Urinary bladder (tissue), 4 donors: ENCODE data around the gene FANCD2. TPM values are rescaled to one million over a fixed set of nuclear protein-coding genes. Genes with fewer than 3 reads are reported as not detected.
"Not testable (repeated sequence)": the region's sequence is repeated elsewhere in the genome, so short reads cannot be mapped to it uniquely, and the experiment has no call there.

Experiments
- DNase-seq: peaks from one replicate; pipeline ENCODE4 v3.0.0-alpha.2; 2015; ENCODE audit errors: extremely low spot score
- H3K27ac ChIP-seq: one replicate; pipeline ENCODE4 v1.5.1; 2013; ENCODE audit warnings: low read depth, mild to moderate bottlenecking, moderate library complexity
- H3K36me3 ChIP-seq: one replicate; pipeline ENCODE4 v1.6.1; 2013; ENCODE audit warnings: mild to moderate bottlenecking, moderate library complexity; ENCODE audit not compliant: insufficient read depth
- H3K4me1 ChIP-seq: one replicate; pipeline ENCODE4 v1.6.1; 2013; ENCODE audit warnings: mild to moderate bottlenecking, moderate library complexity; ENCODE audit not compliant: insufficient read depth
- H3K4me3 ChIP-seq: one replicate; pipeline ENCODE4 v1.5.1; 2013; ENCODE audit warnings: low read depth, low read length
- WGBS: extraction: QIAGEN DNeasy Blood & Tissue Kit; methylation state at CpG from one replicate; pipeline ENCODE4 v1.1.7; 2013; 5-methylcytosine and 5-hydroxymethylcytosine counted together
- polyA plus RNA-seq: library from polyadenylated mRNA; stranded (reverse); fragments of 200-250 nt; gene quantifications from one replicate; pipeline ENCODE4 v1.2.3, GENCODE V29; 2013
- total RNA-seq: library from RNA; depleted of rRNA; stranded (reverse); fragments of >200 nt; gene quantifications from one replicate; pipeline ENCODE4 v1.2.3, GENCODE V29; 2014
- donor health status: healthy with polysubstance abuse.
- donor health status: healthy.

The FANCD2 gene
- total and polyA plus RNA-seq, 2 donors, result 1.7 to 12.1 TPM

- WGBS, result 99% methylated on average over 3 of the region's 3 CpGs
- H3K36me3 ChIP-seq, result peaks cover 1% of the 10 kb centered on the region
- H3K27ac ChIP-seq, result no peak overlapping the region
- no peak overlapping the region for H3K4me3 ChIP-seq
- no peak for DNase-seq
- no peaks in the 10 kb centered on the region for H3K4me1 ChIP-seq
These were observed 67.4 kb downstream of the FANCD2 start for GRCh38 chr3:10093678-10094077.

- Histone ChIP-seq H3K4me1 (no peaks in the 10 kb centered on the region), H3K36me3 (no peaks in the 10 kb centered on the region), H3K27ac (no peak overlapping the region), H3K4me3 (no peak overlapping the region)
- no peak for DNase-seq
- WGBS, result 97% methylated on average over 5 of the region's 5 CpGs
These were observed 72.8 kb downstream of the FANCD2 start for GRCh38 chr3:10099041-10099440.

- H3K27ac ChIP-seq, result no peak overlapping the region
- no peak for DNase-seq
- no peaks in the 10 kb centered on the region for H3K36me3 ChIP-seq
- 89% methylated on average over 2 of the region's 2 CpGs for WGBS
- H3K4me3 ChIP-seq, result no peak overlapping the region
- H3K4me1 ChIP-seq, result no peaks in the 10 kb centered on the region
These were observed 80.7 kb downstream of the FANCD2 start for GRCh38 chr3:10106919-10107318.

- WGBS, result 74% methylated on average over 28 of the region's 28 CpGs
- H3K4me1 ChIP-seq, result no peaks in the 10 kb centered on the region
- H3K36me3 ChIP-seq, result no peaks in the 10 kb centered on the region
- no peak within 1 kb of the TSS for H3K4me3 ChIP-seq
- DNase-seq, result no peak
- no peak within 1 kb of the TSS for H3K27ac ChIP-seq
These were observed 81.9 kb downstream of the FANCD2 start, which contains the start of gene FANCD2OS for GRCh38 chr3:10108091-10108490. FANCD2OS (minus strand) TSS chr3:10108255; CDS start chr3:10104774, 3,481 bp downstream.

GRCh38 chr3:10115326-10116137, 89.3 kb downstream of the FANCD2 start, which contains the start of gene BRK1:
BRK1 (plus strand) TSS chr3:10115675; CDS start chr3:10115702, 27 bp downstream.
- no peaks in the 10 kb centered on the region for H3K36me3 ChIP-seq
- no peaks in the 10 kb centered on the region for H3K4me1 ChIP-seq
- H3K27ac ChIP-seq, result peak within 1 kb of the TSS; percentile 60
- peak within 1 kb of the TSS; percentile 87 for H3K4me3 ChIP-seq
- under 1% methylated on average over 54 of the region's 54 CpGs for WGBS
- DNase-seq, result peak; percentile 92

GRCh38 chr3:10116138-10116460, 89.9 kb downstream of the FANCD2 start:
- Histone ChIP-seq H3K36me3 (no peaks in the 10 kb centered on the region), H3K4me1 (no peaks in the 10 kb centered on the region), H3K4me3 (peak overlapping the region; percentile 87), H3K27ac (no peak overlapping the region)
- whole genome bisulfite sequencing, result under 1% methylated on average over 10 of the region's 10 CpGs
- no peak for DNase-seq

GRCh38 chr3:10116928-10117327, 90.7 kb downstream of the FANCD2 start:
- Histone ChIP-seq H3K4me3 (no peak overlapping the region), H3K4me1 (no peaks in the 10 kb centered on the region), H3K36me3 (no peaks in the 10 kb centered on the region), H3K27ac (no peak overlapping the region)
- WGBS, result 89% methylated on average over 4 of the region's 4 CpGs
- DNase-seq, result no peak

GRCh38 chr3:10119376-10119775, 93.1 kb downstream of the FANCD2 start:
- no peaks in the 10 kb centered on the region for H3K4me1 ChIP-seq
- 83% methylated on average over 4 of the region's 4 CpGs for WGBS

GRCh38 chr3:10121064-10121463, 94.8 kb downstream of the FANCD2 start:
- H3K4me1 ChIP-seq, result no peaks in the 10 kb centered on the region
- no peaks in the 10 kb centered on the region for H3K36me3 ChIP-seq
- H3K27ac ChIP-seq, result no peak overlapping the region
- DNase-seq, result no peak
- WGBS, result 93% methylated on average over 2 of the region's 2 CpGs
- no peak overlapping the region for H3K4me3 ChIP-seq

More at GRCh38 chr3:10119376-10119775, 93.1 kb downstream of the FANCD2 start:
- no peak for DNase-seq
- Histone ChIP-seq H3K36me3 (no peaks in the 10 kb centered on the region), H3K27ac (no peak overlapping the region), H3K4me3 (no peak overlapping the region)

GRCh38 chr3:10122724-10123123, 96.5 kb downstream of the FANCD2 start:
- H3K4me1 ChIP-seq, result no peaks in the 10 kb centered on the region
- WGBS, result 85% methylated on average over 4 of the region's 4 CpGs
- no peak for DNase-seq
- no peak overlapping the region for H3K4me3 ChIP-seq
- no peaks in the 10 kb centered on the region for H3K36me3 ChIP-seq
- H3K27ac ChIP-seq, result no peak overlapping the region

GRCh38 chr3:10135872-10136271, 109.6 kb downstream of the FANCD2 start:
- H3K36me3 ChIP-seq, H3K4me3 ChIP-seq, H3K4me1 ChIP-seq, H3K27ac ChIP-seq, DNase-seq: not testable (repeated sequence)
- 91% methylated on average over 9 of the region's 9 CpGs for WGBS

GRCh38 chr3:10136426-10137005, 110.3 kb downstream of the FANCD2 start:
- Histone ChIP-seq H3K27ac (no peak overlapping the region), H3K36me3 (no peaks in the 10 kb centered on the region), H3K4me3 (no peak overlapping the region), H3K4me1 (no peaks in the 10 kb centered on the region)
- WGBS, result 92% methylated on average over 25 of the region's 25 CpGs
- DNase-seq, result no peak

GRCh38 chr3:10137178-10137577, 110.9 kb downstream of the FANCD2 start:
- Histone ChIP-seq H3K36me3 (no peaks in the 10 kb centered on the region), H3K4me1 (no peaks in the 10 kb centered on the region), H3K27ac (no peak overlapping the region), H3K4me3 (no peak overlapping the region)
- WGBS, result 82% methylated on average over 4 of the region's 4 CpGs
- DNase-seq, result no peak

GRCh38 chr3:10140996-10141546, 114.8 kb downstream of the FANCD2 start:
- H3K4me3 ChIP-seq, result no peak overlapping the region
- no peaks in the 10 kb centered on the region for H3K36me3 ChIP-seq
- H3K4me1 ChIP-seq, result peaks cover 2% of the 10 kb centered on the region
- 82% methylated on average over 23 of the region's 23 CpGs for WGBS
- no peak overlapping the region for H3K27ac ChIP-seq
- no peak for DNase-seq
